SIG-M5 (cell line): ENCODE data around the gene SLC38A5.
"Not testable (repeated sequence)": the region's sequence is repeated elsewhere in the genome, so short reads cannot be mapped to it uniquely, and the experiment has no call there.

Experiments used
- DNase-seq: peaks from one replicate; lab custom pipeline; 2025; lab: John Stamatoyannopoulos, UW

The SLC38A5 gene

GRCh38 chrX:48470110-48470832 is at the start of gene SLC38A5:
Gene SLC38A5, minus strand, starts transcription at chrX:48470260. Its CDS starts 2,336 bp downstream, at chrX:48467924.
- DNase-seq = no peak

GRCh38 chrX:48519481-48519880 is 49.4 kb upstream of the SLC38A5 start:
- not testable (repeated sequence) for DNase-seq

- no peak for DNase-seq
Observed at GRCh38 chrX:48516987-48517386, 46.9 kb upstream of the SLC38A5 start.

GRCh38 chrX:48516285-48516684 is 46.2 kb upstream of the SLC38A5 start:
- no peak for DNase-seq

GRCh38 chrX:48515842-48516241 is 45.8 kb upstream of the SLC38A5 start:
- no peak for DNase-seq

GRCh38 chrX:48514868-48515460 is 44.9 kb upstream of the SLC38A5 start:
- DNase-seq = no peak

GRCh38 chrX:48514126-48514806 is 44.2 kb upstream of the SLC38A5 start:
- DNase-seq = no peak

- no peak for DNase-seq
Observed at GRCh38 chrX:48513670-48514069, 43.6 kb upstream of the SLC38A5 start.

GRCh38 chrX:48512371-48512935 is 42.4 kb upstream of the SLC38A5 start:
- DNase-seq = no peak

- no peak for DNase-seq
Observed at GRCh38 chrX:48511560-48511959, 41.5 kb upstream of the SLC38A5 start.

GRCh38 chrX:48509619-48510018 is 39.6 kb upstream of the SLC38A5 start:
- no peak for DNase-seq

GRCh38 chrX:48509245-48509590 is 39.2 kb upstream of the SLC38A5 start:
- no peak for DNase-seq

GRCh38 chrX:48508400-48509244 is 38.6 kb upstream of the SLC38A5 start, which contains the start of gene PORCN:
Gene PORCN, plus strand, starts transcription at chrX:48508992. Its CDS starts 829 bp downstream, at chrX:48509821.
- no peak for DNase-seq

- DNase-seq = no peak
Observed at GRCh38 chrX:48507246-48507645, 37.2 kb upstream of the SLC38A5 start.

GRCh38 chrX:48505481-48505880 is 35.4 kb upstream of the SLC38A5 start:
- DNase-seq = no peak

GRCh38 chrX:48504261-48504660 is 34.2 kb upstream of the SLC38A5 start:
- no peak for DNase-seq

- no peak for DNase-seq
Observed at GRCh38 chrX:48498374-48498809, 28.3 kb upstream of the SLC38A5 start.

GRCh38 chrX:48497871-48498270 is 27.8 kb upstream of the SLC38A5 start:
- DNase-seq = no peak

GRCh38 chrX:48496660-48497059 is 26.6 kb upstream of the SLC38A5 start:
- no peak for DNase-seq

GRCh38 chrX:48493890-48494364 is 23.9 kb upstream of the SLC38A5 start:
- no peak for DNase-seq

GRCh38 chrX:48492293-48492910 is 22.3 kb upstream of the SLC38A5 start:
- DNase-seq = no peak
